ENCODE results near the gene HMCN1. TPM values are rescaled to one million over a fixed set of nuclear protein-coding genes. Genes with fewer than 3 reads are reported as not detected.
"Not testable (repeated sequence)": the region's sequence is repeated elsewhere in the genome, so short reads cannot be mapped to it uniquely, and the experiment has no call there.

Gene HMCN1
- total RNA-seq, 2 donors from 2014 or later = 3.5 to 9.9 TPM

GRCh38 chr1:185787238-185787637 is 53.0 kb downstream of the HMCN1 start:
- TF ChIP-seq POLR2A (IDR thresholded peaks at IDR 0.05) = no peak
- Histone ChIP-seq H3K36me3 (no peaks in the 10 kb centered on the region), H3K4me1 (replicated peaks) (no peaks in the 10 kb centered on the region), H3K27me3 (replicated peaks; ENCODE audit: insufficient read depth) (no peaks in the 10 kb centered on the region), H3K27ac (no peak overlapping the region), H3K4me3 (no peak overlapping the region), H3K9me3 (no peaks in the 10 kb centered on the region)
- WGBS = 95% methylated on average over 2 of the region's 2 CpGs
- intact Hi-C loops (cut with DNase I) = no loop called here
- DNase-seq (ENCODE audit: low spot score) = no peak

DNA sequence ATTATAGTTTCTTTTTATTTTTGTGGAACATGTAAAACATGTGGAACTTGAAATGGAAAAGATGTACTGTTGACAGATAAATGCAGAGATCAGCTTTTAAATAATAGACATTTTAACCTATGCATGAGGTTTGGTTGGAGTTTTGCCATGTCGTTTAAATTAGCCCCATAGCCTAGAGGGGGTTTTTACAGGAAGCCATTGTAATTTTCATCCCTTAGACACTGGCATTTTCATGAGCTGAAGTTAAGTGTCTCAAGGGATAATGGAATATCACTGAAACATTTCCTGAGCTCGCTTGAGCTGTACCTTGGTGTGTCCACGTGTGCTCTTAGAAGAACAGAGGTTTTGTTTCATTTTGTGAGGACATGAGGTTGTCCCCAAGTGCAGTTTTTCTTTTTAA is 54.2 kb downstream of the HMCN1 start:
- H3K36me3 ChIP-seq = no peaks in the 10 kb centered on the region
- intact Hi-C loops (cut with DNase I) = no loop called here
- no peaks in the 10 kb centered on the region for H3K9me3 ChIP-seq
- no peaks in the 10 kb centered on the region for H3K4me1 ChIP-seq (replicated peaks)
- no peak for TF ChIP-seq CTCF (IDR thresholded peaks at IDR 0.05)
- TF ChIP-seq POLR2A (IDR thresholded peaks at IDR 0.05) = no peak
- no peak for TF ChIP-seq POLR2AphosphoS5 (IDR thresholded peaks at IDR 0.05)
- H3K4me3 ChIP-seq = no peak overlapping the region
- no peak overlapping the region for H3K27ac ChIP-seq
- 35% methylated on average over 3 of the region's 3 CpGs for WGBS
- no peaks in the 10 kb centered on the region for H3K27me3 ChIP-seq (replicated peaks; ENCODE audit: insufficient read depth)
- no peak for DNase-seq (ENCODE audit: low spot score)

DNA sequence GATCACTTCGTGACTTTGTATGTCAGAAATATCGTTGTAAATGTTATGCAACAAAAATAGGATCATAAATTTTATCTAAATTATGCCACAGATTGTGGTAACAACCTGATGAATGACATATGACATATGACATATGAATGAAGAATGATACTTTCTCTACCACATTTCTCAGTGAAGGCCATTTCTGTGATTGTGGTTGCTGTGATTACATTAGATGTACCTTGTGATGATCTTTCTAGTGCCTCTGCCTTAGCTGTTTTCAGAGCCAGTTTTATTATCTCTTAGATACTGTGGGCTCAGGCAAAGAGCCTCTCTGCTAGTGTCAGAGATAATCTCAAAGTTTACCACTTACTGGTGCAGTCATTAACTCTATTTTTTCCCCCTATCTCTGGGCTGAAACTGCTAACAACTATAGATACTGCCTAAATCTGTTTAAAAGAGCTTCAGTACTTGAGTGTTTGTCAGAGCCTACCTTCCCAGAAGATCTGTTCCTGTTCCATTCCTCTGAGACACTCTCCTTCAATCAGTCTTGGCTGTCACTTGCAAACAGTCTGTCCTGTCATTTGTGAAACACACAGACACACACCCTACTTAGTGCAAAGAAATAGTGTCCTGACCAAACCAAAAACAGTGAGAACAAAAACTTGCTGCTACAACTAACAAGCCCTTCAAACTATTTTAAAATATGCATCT is 55.5 kb downstream of the HMCN1 start:
- H3K9me3 ChIP-seq = no peaks in the 10 kb centered on the region
- H3K27ac ChIP-seq = no peak overlapping the region
- no peaks in the 10 kb centered on the region for H3K4me1 ChIP-seq (replicated peaks)
- intact Hi-C loops (cut with DNase I) = no loop called here
- H3K4me3 ChIP-seq = no peak overlapping the region
- no peaks in the 10 kb centered on the region for H3K27me3 ChIP-seq (replicated peaks; ENCODE audit: insufficient read depth)
- no peaks in the 10 kb centered on the region for H3K36me3 ChIP-seq
- TF ChIP-seq POLR2AphosphoS5 (IDR thresholded peaks at IDR 0.05) (no peak), CTCF (IDR thresholded peaks at IDR 0.05) (no peak), POLR2A (IDR thresholded peaks at IDR 0.05) (no peak)
- WGBS = 86% methylated on average over 2 of the region's 2 CpGs
- no peak for DNase-seq (ENCODE audit: low spot score)

GRCh38 chr1:185790194-185790735 is 56.1 kb downstream of the HMCN1 start:
- intact Hi-C loops (cut with DNase I) = no loop called here
- no peaks in the 10 kb centered on the region for H3K27me3 ChIP-seq (replicated peaks; ENCODE audit: insufficient read depth)
- WGBS = 25% methylated on average over 2 of the region's 2 CpGs
- H3K36me3 ChIP-seq = no peaks in the 10 kb centered on the region
- TF ChIP-seq POLR2AphosphoS5 (IDR thresholded peaks at IDR 0.05) (no peak), CTCF (IDR thresholded peaks at IDR 0.05) (no peak), POLR2A (IDR thresholded peaks at IDR 0.05) (no peak)
- no peak for DNase-seq (ENCODE audit: low spot score)
- no peaks in the 10 kb centered on the region for H3K9me3 ChIP-seq
- H3K27ac ChIP-seq = no peak overlapping the region
- H3K4me3 ChIP-seq = no peak overlapping the region
- no peaks in the 10 kb centered on the region for H3K4me1 ChIP-seq (replicated peaks)

DNA sequence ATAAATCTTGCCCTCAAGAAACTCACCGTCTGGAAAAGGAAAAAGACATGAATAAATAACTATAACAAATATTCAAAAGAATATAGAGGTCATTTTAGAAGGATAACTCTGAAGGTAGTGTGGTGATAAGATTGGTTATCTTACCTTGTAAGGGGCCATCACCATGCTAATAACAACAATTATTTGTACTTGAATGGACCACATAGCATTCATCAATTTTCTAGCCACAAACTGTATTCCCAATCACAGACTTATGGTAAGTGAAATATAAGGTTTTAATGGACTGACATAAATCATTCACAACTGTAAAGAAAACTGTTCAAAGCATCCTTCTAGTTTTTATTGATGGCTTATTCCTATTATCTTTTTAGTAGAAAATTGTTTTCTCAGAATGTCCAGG is 57.8 kb downstream of the HMCN1 start:
- 80% methylated on average over 1 of the region's 1 CpG for WGBS
- Histone ChIP-seq H3K27me3 (replicated peaks; ENCODE audit: insufficient read depth) (no peaks in the 10 kb centered on the region), H3K36me3 (no peaks in the 10 kb centered on the region), H3K4me3 (no peak overlapping the region), H3K27ac (no peak overlapping the region), H3K4me1 (replicated peaks) (no peaks in the 10 kb centered on the region), H3K9me3 (no peaks in the 10 kb centered on the region)
- TF ChIP-seq POLR2AphosphoS5 (IDR thresholded peaks at IDR 0.05) (no peak), POLR2A (IDR thresholded peaks at IDR 0.05) (no peak), CTCF (IDR thresholded peaks at IDR 0.05) (no peak)
- no peak for DNase-seq (ENCODE audit: low spot score)
- intact Hi-C loops (cut with DNase I) = no loop called here

DNA sequence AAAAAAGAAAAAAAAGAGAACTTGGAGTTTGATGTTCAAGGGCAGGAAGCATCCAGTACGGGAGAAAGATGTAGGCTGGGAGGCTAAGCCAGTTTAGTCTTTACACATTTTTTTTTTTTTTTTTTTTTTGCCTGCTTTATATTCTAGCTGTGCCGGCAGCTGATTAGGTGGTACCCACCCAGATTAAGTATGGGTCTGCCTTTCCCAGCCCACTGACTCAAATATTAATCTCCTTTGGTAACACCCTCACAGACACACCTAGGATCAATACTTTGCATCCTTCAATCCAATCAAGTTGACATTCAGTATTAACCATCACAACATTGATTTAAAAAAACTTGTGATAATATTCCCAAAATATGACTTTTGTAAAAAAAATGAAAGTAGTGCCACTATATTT is 60.3 kb downstream of the HMCN1 start:
- DNase-seq (ENCODE audit: low spot score); H3K36me3 ChIP-seq; H3K27ac ChIP-seq; H3K27me3 ChIP-seq (replicated peaks; ENCODE audit: insufficient read depth); intact Hi-C loops (cut with DNase I); H3K9me3 ChIP-seq; H3K4me3 ChIP-seq; H3K4me1 ChIP-seq (replicated peaks): not testable (repeated sequence)
- WGBS = 92% methylated on average over 2 of the region's 2 CpGs
